ENCODE data around the gene OR5B12. TPM values are rescaled to one million over a fixed set of nuclear protein-coding genes. Genes with fewer than 3 reads are reported as not detected.

Gene OR5B12
- total and polyA plus RNA-seq, 2 donors (not counting 1 experiment from before 2014, with no cell fraction given): 0.11 TPM; not detected in 1

- Histone ChIP-seq H4K20me1 (ENCODE audit: control insufficient read depth, extremely low read depth, insufficient read depth, low read length) (no peaks in the 10 kb centered on the region), H3K79me2 (ENCODE audit: control insufficient read depth, insufficient read depth, low read length) (no peaks in the 10 kb centered on the region), H3K9me3 (ENCODE audit: control insufficient read depth, insufficient read depth, low read depth, low read length) (no peaks in the 10 kb centered on the region), H3K27me3 (ENCODE audit: control insufficient read depth, insufficient read depth, low read length) (no peaks in the 10 kb centered on the region), H3K36me3 (ENCODE audit: control insufficient read depth, insufficient read depth, low read length) (no peaks in the 10 kb centered on the region), H2AFZ (ENCODE audit: low read length) (no peak overlapping the region), H3K27ac (ENCODE audit: insufficient read depth, low read length) (no peak overlapping the region), H3K4me2 (ENCODE audit: extremely low read depth, insufficient read depth, low read length) (no peak overlapping the region), H3K4me1 (ENCODE audit: control insufficient read depth, extremely low read depth, insufficient read depth, low read length) (no peaks in the 10 kb centered on the region), H3K4me3 (replicated peaks in 1 of 4; ENCODE audit: control extremely low read depth in 1 of 4, insufficient read depth in 1 of 4, low read depth in 3 of 4, low read length in 4 of 4) (no peak overlapping the region), H3K9ac (ENCODE audit: insufficient read depth, low read length) (no peak overlapping the region)
- no peak for TF ChIP-seq EZH2 (IDR thresholded peaks at IDR 0.05; ENCODE audit: low read length, missing control alignments)
- TF ChIP-seq, protein P1, sequence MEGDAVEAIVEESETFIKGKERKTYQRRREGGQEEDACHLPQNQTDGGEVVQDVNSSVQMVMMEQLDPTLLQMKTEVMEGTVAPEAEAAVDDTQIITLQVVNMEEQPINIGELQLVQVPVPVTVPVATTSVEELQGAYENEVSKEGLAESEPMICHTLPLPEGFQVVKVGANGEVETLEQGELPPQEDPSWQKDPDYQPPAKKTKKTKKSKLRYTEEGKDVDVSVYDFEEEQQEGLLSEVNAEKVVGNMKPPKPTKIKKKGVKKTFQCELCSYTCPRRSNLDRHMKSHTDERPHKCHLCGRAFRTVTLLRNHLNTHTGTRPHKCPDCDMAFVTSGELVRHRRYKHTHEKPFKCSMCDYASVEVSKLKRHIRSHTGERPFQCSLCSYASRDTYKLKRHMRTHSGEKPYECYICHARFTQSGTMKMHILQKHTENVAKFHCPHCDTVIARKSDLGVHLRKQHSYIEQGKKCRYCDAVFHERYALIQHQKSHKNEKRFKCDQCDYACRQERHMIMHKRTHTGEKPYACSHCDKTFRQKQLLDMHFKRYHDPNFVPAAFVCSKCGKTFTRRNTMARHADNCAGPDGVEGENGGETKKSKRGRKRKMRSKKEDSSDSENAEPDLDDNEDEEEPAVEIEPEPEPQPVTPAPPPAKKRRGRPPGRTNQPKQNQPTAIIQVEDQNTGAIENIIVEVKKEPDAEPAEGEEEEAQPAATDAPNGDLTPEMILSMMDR (conservative IDR thresholded peaks at IDR 0.05 in 1 of 2, IDR thresholded peaks at IDR 0.05 in 1 of 2; ENCODE audit: low read depth in 1 of 2, low read length in 2 of 2): no peak
- no peak for DNase-seq (ENCODE audit: low read depth in 2 of 2)
These were observed 43.9 kb upstream of the OR5B12 start for GRCh38 chr11:58485961-58486360.

DNA sequence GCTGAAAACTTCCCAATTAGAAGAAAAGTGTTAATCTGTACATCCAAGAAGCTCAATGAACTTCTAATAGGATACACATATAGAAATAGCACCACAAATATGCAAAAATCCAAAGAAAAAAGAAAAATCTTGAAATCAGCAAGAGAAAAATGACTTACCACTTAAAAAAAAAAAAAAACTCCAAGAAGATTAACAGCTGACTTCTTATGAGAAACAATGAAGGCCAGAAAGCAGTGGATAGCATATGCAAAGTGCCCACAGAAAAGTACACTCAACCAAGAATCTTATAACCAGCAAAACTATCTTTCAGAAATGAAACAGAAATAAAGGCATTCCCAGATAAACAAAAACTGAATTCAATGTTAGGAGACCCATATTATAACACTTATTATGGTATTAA is 29.9 kb upstream of the OR5B12 start:
- Histone ChIP-seq H3K27me3 (ENCODE audit: control insufficient read depth, insufficient read depth, low read length) (no peaks in the 10 kb centered on the region), H3K9ac (ENCODE audit: insufficient read depth, low read length) (no peak overlapping the region), H3K27ac (ENCODE audit: insufficient read depth, low read length) (no peak overlapping the region), H2AFZ (ENCODE audit: low read length) (no peak overlapping the region), H4K20me1 (ENCODE audit: control insufficient read depth, extremely low read depth, insufficient read depth, low read length) (no peaks in the 10 kb centered on the region), H3K4me3 (replicated peaks in 1 of 4; ENCODE audit: control extremely low read depth in 1 of 4, insufficient read depth in 1 of 4, low read depth in 3 of 4, low read length in 4 of 4) (no peak overlapping the region), H3K4me2 (ENCODE audit: extremely low read depth, insufficient read depth, low read length) (no peak overlapping the region), H3K9me3 (ENCODE audit: control insufficient read depth, insufficient read depth, low read depth, low read length) (no peaks in the 10 kb centered on the region), H3K36me3 (ENCODE audit: control insufficient read depth, insufficient read depth, low read length) (no peaks in the 10 kb centered on the region), H3K79me2 (ENCODE audit: control insufficient read depth, insufficient read depth, low read length) (no peaks in the 10 kb centered on the region), H3K4me1 (ENCODE audit: control insufficient read depth, extremely low read depth, insufficient read depth, low read length) (no peaks in the 10 kb centered on the region)
- DNase-seq (ENCODE audit: low read depth in 2 of 2): no peak
- TF ChIP-seq, protein P1 (conservative IDR thresholded peaks at IDR 0.05 in 1 of 2, IDR thresholded peaks at IDR 0.05 in 1 of 2; ENCODE audit: low read depth in 1 of 2, low read length in 2 of 2): no peak
- no peak for TF ChIP-seq EZH2 (IDR thresholded peaks at IDR 0.05; ENCODE audit: low read length, missing control alignments)

- no peaks in the 10 kb centered on the region for H3K9me3 ChIP-seq (ENCODE audit: control insufficient read depth, insufficient read depth, low read depth, low read length)
- H2AFZ ChIP-seq (ENCODE audit: low read length): no peak overlapping the region
- H3K36me3 ChIP-seq (ENCODE audit: control insufficient read depth, insufficient read depth, low read length): no peaks in the 10 kb centered on the region
- no peak for DNase-seq (ENCODE audit: low read depth in 2 of 2)
- H3K27me3 ChIP-seq (ENCODE audit: control insufficient read depth, insufficient read depth, low read length): no peaks in the 10 kb centered on the region
- H3K4me3 ChIP-seq (replicated peaks in 1 of 4; ENCODE audit: control extremely low read depth in 1 of 4, insufficient read depth in 1 of 4, low read depth in 3 of 4, low read length in 4 of 4): no peak overlapping the region
- no peaks in the 10 kb centered on the region for H3K79me2 ChIP-seq (ENCODE audit: control insufficient read depth, insufficient read depth, low read length)
- H3K4me1 ChIP-seq (ENCODE audit: control insufficient read depth, extremely low read depth, insufficient read depth, low read length): no peaks in the 10 kb centered on the region
- no peak overlapping the region for H3K27ac ChIP-seq (ENCODE audit: insufficient read depth, low read length)
- no peak for TF ChIP-seq EZH2 (IDR thresholded peaks at IDR 0.05; ENCODE audit: low read length, missing control alignments)
- TF ChIP-seq, protein P1 (conservative IDR thresholded peaks at IDR 0.05 in 1 of 2, IDR thresholded peaks at IDR 0.05 in 1 of 2; ENCODE audit: low read depth in 1 of 2, low read length in 2 of 2): no peak
- H4K20me1 ChIP-seq (ENCODE audit: control insufficient read depth, extremely low read depth, insufficient read depth, low read length): no peaks in the 10 kb centered on the region
- H3K4me2 ChIP-seq (ENCODE audit: extremely low read depth, insufficient read depth, low read length): no peak overlapping the region
- no peak overlapping the region for H3K9ac ChIP-seq (ENCODE audit: insufficient read depth, low read length)
These were observed 24.3 kb upstream of the OR5B12 start for GRCh38 chr11:58466293-58466692.

Measured in fibroblast of lung (primary cell).